H9 (cell line): ENCODE data around the gene SENP7. TPM values are rescaled to one million over a fixed set of nuclear protein-coding genes. Genes with fewer than 3 reads are reported as not detected.

Experiments used
- DNase-seq: peaks from one replicate; pipeline ENCODE4 v3.0.0-alpha.2; 2017
- H2AFZ ChIP-seq: one replicate; pipeline ENCODE4 v1.6.1; 2013; ENCODE audit warnings: mild to moderate bottlenecking, low read length, control low read depth, moderate library complexity
- H2AK5ac ChIP-seq: 2 replicates; pipeline ENCODE4 v1.6.1; 2013; ENCODE audit warnings: low read length, control low read depth, mixed read lengths; ENCODE audit not compliant: insufficient read length
- H2BK120ac ChIP-seq: one replicate; pipeline ENCODE4 v1.6.1; 2013; ENCODE audit warnings: low read depth, mild to moderate bottlenecking, low read length, control low read depth, inconsistent platforms; ENCODE audit not compliant: poor library complexity, severe bottlenecking
- H2BK12ac ChIP-seq: 2 replicates; pipeline ENCODE4 v1.6.1; 2013; ENCODE audit warnings: low read length, control low read depth, mixed read lengths, low read depth; ENCODE audit not compliant: insufficient read length
- H2BK15ac ChIP-seq: 2 replicates; pipeline ENCODE4 v1.6.1; 2013; ENCODE audit warnings: low read depth, low read length, control low read depth
- H2BK20ac ChIP-seq: one replicate; pipeline ENCODE4 v1.6.1; 2013; ENCODE audit warnings: low read depth, mild to moderate bottlenecking, low read length, control low read depth, inconsistent platforms; ENCODE audit not compliant: poor library complexity, severe bottlenecking
- H2BK5ac ChIP-seq: 2 replicates; pipeline ENCODE4 v1.6.1; 2013; ENCODE audit warnings: low read length, control low read depth, mixed read lengths; ENCODE audit not compliant: insufficient read length
- H3K14ac ChIP-seq: 2 replicates; pipeline ENCODE4 v1.6.1; 2013; ENCODE audit warnings: low read length, control low read depth; ENCODE audit not compliant: insufficient read depth
- H3K18ac ChIP-seq: 2 replicates; pipeline ENCODE4 v1.6.1; 2013; ENCODE audit warnings: low read depth, mild to moderate bottlenecking, mixed read lengths, low read length, control low read depth; ENCODE audit not compliant: insufficient read length
- H3K23ac ChIP-seq: 2 replicates; pipeline ENCODE4 v1.6.1; 2013; ENCODE audit warnings: low read length, control low read depth, mixed read lengths, low read depth; ENCODE audit not compliant: insufficient read length
- H3K23me2 ChIP-seq: 2 replicates; pipeline ENCODE4 v1.6.1; 2013; ENCODE audit warnings: low read depth, mild to moderate bottlenecking, mixed read lengths, low read length, control low read depth; ENCODE audit not compliant: insufficient read length, poor library complexity, severe bottlenecking
- H3K27ac ChIP-seq: 2 replicates; pipeline ENCODE4 v1.5.1; 2013; ENCODE audit warnings: low read length, control low read depth, mixed read lengths, low read depth; ENCODE audit not compliant: insufficient read length
- H3K27me3 ChIP-seq: 2 replicates; pipeline ENCODE4 v1.6.1; 2013; ENCODE audit warnings: low read length, control low read depth, inconsistent platforms; ENCODE audit not compliant: insufficient read depth
- H3K4ac ChIP-seq: 2 replicates; pipeline ENCODE4 v1.6.1; 2013; ENCODE audit warnings: low read depth, mild to moderate bottlenecking, control low read depth, inconsistent platforms, low read length, moderate library complexity
- H3K4me1 ChIP-seq: 2 replicates; pipeline ENCODE4 v1.6.1; 2013; ENCODE audit warnings: low read length, control low read depth, inconsistent platforms; ENCODE audit not compliant: insufficient read depth
- H3K4me2 ChIP-seq: 2 replicates; pipeline ENCODE4 v1.6.1; 2013; ENCODE audit warnings: low read length, control low read depth, mixed read lengths; ENCODE audit not compliant: insufficient read length, insufficient read depth
- H3K56ac ChIP-seq: 2 replicates; pipeline ENCODE4 v1.6.1; 2013; ENCODE audit warnings: low read depth, mild to moderate bottlenecking, mixed read lengths, low read length, control low read depth; ENCODE audit not compliant: insufficient read length
- H3K79me1 ChIP-seq: 2 replicates; pipeline ENCODE4 v1.6.1; 2013; ENCODE audit warnings: low read depth, mild to moderate bottlenecking, moderate library complexity, low read length, control low read depth, inconsistent platforms; ENCODE audit not compliant: insufficient read depth, poor library complexity, severe bottlenecking
- H3K79me2 ChIP-seq: 2 replicates; pipeline ENCODE4 v1.6.1; 2013; ENCODE audit warnings: low read length, control low read depth, inconsistent platforms; ENCODE audit not compliant: insufficient read depth
- H3K9ac ChIP-seq: 2 replicates; pipeline ENCODE4 v1.6.1; 2013; ENCODE audit warnings: low read length, control low read depth, mixed read lengths; ENCODE audit not compliant: insufficient read length; ENCODE audit errors: extremely low read depth
- H3K9me3 ChIP-seq: one replicate; pipeline ENCODE4 v1.6.1; 2013; ENCODE audit warnings: low read depth, low read length, inconsistent platforms; ENCODE audit not compliant: control insufficient read depth
- H3T11ph ChIP-seq: one replicate; pipeline ENCODE4 v1.6.1; 2013; ENCODE audit warnings: mild to moderate bottlenecking, low read length, control low read depth, inconsistent platforms
- H4K20me1 ChIP-seq: one replicate; pipeline ENCODE4 v1.6.1; 2013; ENCODE audit not compliant: control insufficient read depth, insufficient read length, insufficient read depth
- H4K5ac ChIP-seq: 2 replicates; pipeline ENCODE4 v1.6.1; 2013; ENCODE audit warnings: low read depth, mild to moderate bottlenecking, mixed read lengths, low read length, control low read depth; ENCODE audit not compliant: insufficient read length
- H4K8ac ChIP-seq: replicated peaks from 2 replicates; pipeline ENCODE4 v1.6.1; 2013; ENCODE audit warnings: low read length, control low read depth, mixed read lengths, low read depth; ENCODE audit not compliant: insufficient read length
- H4K91ac ChIP-seq: 2 replicates; pipeline ENCODE4 v1.6.1; 2013; ENCODE audit warnings: low read depth, mild to moderate bottlenecking, moderate library complexity, mixed read lengths, low read length, control low read depth; ENCODE audit not compliant: insufficient read length
- H3K27ac Mint-ChIP-seq, 3 experiments: 2 replicates in 2 of 3; 3 replicates in 1 of 3; pipeline ENCODE4 v1.8.0; 2020 to 2021; ENCODE audit warnings: mixed read lengths in 3 of 3, mild to moderate bottlenecking in 1 of 3, moderate library complexity in 1 of 3
- H3K27me3 Mint-ChIP-seq: 2 replicates; pipeline ENCODE4 v1.8.0; 2021; ENCODE audit warnings: low read depth, mild to moderate bottlenecking, moderate library complexity, mixed read lengths
- H3K36me3 Mint-ChIP-seq, 3 experiments: 2 replicates in 2 of 3; 3 replicates in 1 of 3; pipeline ENCODE4 v1.8.0; 2020 to 2021; ENCODE audit warnings: low read depth in 3 of 3, mixed read lengths in 3 of 3; ENCODE audit not compliant: insufficient read depth in 1 of 3
- H3K4me1 Mint-ChIP-seq, 2 experiments: 2 replicates each; pipeline ENCODE4 v1.8.0; 2020; ENCODE audit warnings: mixed read lengths in 2 of 2
- H3K4me3 Mint-ChIP-seq, 2 experiments: 2 replicates in 1 of 2; 3 replicates in 1 of 2; pipeline ENCODE4 v1.8.0; 2020 to 2021; ENCODE audit warnings: mild to moderate bottlenecking in 2 of 2, mixed read lengths in 2 of 2, moderate library complexity in 1 of 2
- H3K9me3 Mint-ChIP-seq, 2 experiments: 2 replicates in 1 of 2; 3 replicates in 1 of 2; pipeline ENCODE4 v1.8.0; 2020; ENCODE audit warnings: mild to moderate bottlenecking in 2 of 2, mixed read lengths in 2 of 2, moderate library complexity in 1 of 2
- CTCF ChIP-seq: fragments of 200-600 bp; sonication (generic); conservative IDR thresholded peaks from 3 replicates; pipeline ENCODE4 v1.8.0; 2021; ENCODE audit warnings: antibody characterized with exemption, mild to moderate bottlenecking
- total RNA-seq: library from RNA; stranded (reverse); gene quantifications from 2 replicates; pipeline ENCODE4 v1.2.1, GENCODE V29; 2021

The SENP7 gene
- total RNA-seq, 1 experiment from 2014 or later, result 8.4 TPM

- H3K4me1 Mint-ChIP-seq, result peaks cover 4 to 11% of the 10 kb centered on the region in 2 experiments
- H4K8ac ChIP-seq, result no peak overlapping the region
- peaks cover 10% of the 10 kb centered on the region for H3K9me3 ChIP-seq
- no peak overlapping the region for H2BK5ac ChIP-seq
- H3K79me1 ChIP-seq, result no peaks in the 10 kb centered on the region
- no peak overlapping the region for H3K23ac ChIP-seq
- H3K36me3 Mint-ChIP-seq, result peaks cover 10 to 14% (median 14%) of the 10 kb centered on the region in 3 experiments; a peak in 6 of 7 replicates
- H3K27ac ChIP-seq, result no peak overlapping the region
- H3K79me2 ChIP-seq, result no peaks in the 10 kb centered on the region
- H3K4me1 ChIP-seq, result no peaks in the 10 kb centered on the region
- no peak overlapping the region for H2BK120ac ChIP-seq
- H2BK20ac ChIP-seq, result no peak overlapping the region
- H3K4me2 ChIP-seq, result no peak overlapping the region
- no peak overlapping the region for H4K91ac ChIP-seq
- no peak overlapping the region for H3K9ac ChIP-seq
- no peak overlapping the region for H3K4ac ChIP-seq
- H3K18ac ChIP-seq, result no peak overlapping the region
- no peak overlapping the region for H3K27ac Mint-ChIP-seq
- no peak overlapping the region for H3T11ph ChIP-seq
- H2AK5ac ChIP-seq, result no peak overlapping the region
- H2AFZ ChIP-seq, result no peak overlapping the region
- TF ChIP-seq CTCF, result no peak
- H4K5ac ChIP-seq, result no peak overlapping the region
- no peak overlapping the region for H2BK12ac ChIP-seq
- H3K27me3 ChIP-seq, result no peaks in the 10 kb centered on the region
- peaks cover 16% of the 10 kb centered on the region in 2 experiments for H3K9me3 Mint-ChIP-seq
- H3K56ac ChIP-seq, result no peak overlapping the region
- no peaks in the 10 kb centered on the region for H3K23me2 ChIP-seq
- no peak overlapping the region for H2BK15ac ChIP-seq
- no peaks in the 10 kb centered on the region; the same call in 1 of the 2 replicates for H3K27me3 Mint-ChIP-seq
- no peak overlapping the region for H3K4me3 Mint-ChIP-seq
- H3K14ac ChIP-seq, result no peak overlapping the region
- no peak for DNase-seq
- no peaks in the 10 kb centered on the region for H4K20me1 ChIP-seq
Measured at GRCh38 chr3:101303836-101304235, 209.2 kb downstream of the SENP7 start.
